ENCODE data around the gene MRPL37. TPM values are rescaled to one million over a fixed set of nuclear protein-coding genes. Genes with fewer than 3 reads are reported as not detected.

Gene MRPL37
- total and polyA plus RNA-seq, 2 of the 8 experiments (the other 6 are each of a cell fraction or from before 2014, with no cell fraction given), result 45.5 to 126 TPM

DNA sequence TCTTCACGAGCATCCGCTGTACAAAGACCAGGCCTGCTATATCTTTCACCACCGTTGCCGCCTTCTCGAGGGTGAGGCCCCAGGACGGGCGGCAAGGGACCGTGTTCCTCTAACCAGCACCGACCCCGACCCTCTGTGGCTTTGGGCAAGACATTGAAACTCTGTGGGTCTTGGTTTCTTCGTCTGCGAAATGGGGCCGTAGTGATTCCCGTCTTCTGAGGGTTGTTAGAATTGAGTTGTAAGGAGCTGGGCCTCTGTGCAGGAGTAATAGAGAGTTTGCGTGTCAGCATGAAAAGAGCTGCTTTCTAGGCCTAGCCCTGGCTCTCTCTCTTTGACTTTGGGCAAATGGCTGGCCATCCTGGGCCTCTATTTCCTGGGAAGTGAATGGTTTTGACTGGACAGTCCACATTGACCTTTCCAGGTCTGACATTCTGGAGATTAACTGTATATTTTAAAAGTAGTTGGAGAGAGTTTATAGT lies 591 bp downstream of the MRPL37 start:
- H3K4me3 ChIP-seq (ENCODE audit: extremely low read depth in 1 of 4, insufficient read depth in 2 of 4, low read depth in 3 of 4, low read length in 4 of 4), result peak overlapping the region; percentile 91 to 99 (median 96)
- no peak overlapping the region for H3K23ac ChIP-seq (ENCODE audit: insufficient read length)
- peak overlapping the region; percentile 24; the same call in 1 of the 2 replicates for H2AFZ ChIP-seq (ENCODE audit: low read length)
- ChIA-PET CTCF (ENCODE audit: partially characterized antibody) (interaction anchor here (0.8 to 4.0 kb wide), 6 partner anchors 9 to 592 kb away, joined by 3 to 16 read pairs (median 4); no protein-coding TSS in a partner anchor), POLR2A (ENCODE audit: partially characterized antibody) (interaction anchor here (0.9 to 5.3 kb wide), 22 partner anchors 11 to 410 kb away, joined by 3 to 50 read pairs (median 3); no protein-coding TSS in a partner anchor)
- H2AK5ac ChIP-seq (ENCODE audit: low read depth, low read length), result no peak overlapping the region
- peak overlapping the region; percentile 80 to 93 (median 89) for H3K9ac ChIP-seq (replicated peaks in 1 of 4; ENCODE audit: extremely low read depth in 1 of 4, low read depth in 3 of 4, low read length in 3 of 4)
- no peak overlapping the region for H3K4ac ChIP-seq (replicated peaks; ENCODE audit: insufficient read length, low read depth, low read length)
- H3K14ac ChIP-seq (ENCODE audit: insufficient read length), result no peak overlapping the region
- peaks cover 5 to 15% (median 9%) of the 10 kb centered on the region in 4 experiments; a peak in 7 of 8 replicates for H3K36me3 ChIP-seq (ENCODE audit: control insufficient read depth in 2 of 4, insufficient read depth in 4 of 4, low read length in 3 of 4)
- DNase-seq (ENCODE audit: low read depth in 1 of 2, low spot score in 2 of 2), result no peak
- H2BK20ac ChIP-seq (ENCODE audit: low read length), result no peak overlapping the region
- no peaks in the 10 kb centered on the region for H4K20me1 ChIP-seq (replicated peaks in 1 of 2; ENCODE audit: control insufficient read depth in 1 of 2, insufficient read depth in 2 of 2, low read length in 2 of 2)
- no peak overlapping the region for H2BK120ac ChIP-seq (replicated peaks; ENCODE audit: low read depth, low read length)
- no peak overlapping the region for H2BK12ac ChIP-seq (ENCODE audit: low read depth, low read length)
- FAIRE-seq, result no peak
- no peak overlapping the region for H4K5ac ChIP-seq (ENCODE audit: insufficient read length, low read depth, low read length)
- peak overlapping the region; percentile 84 for H3K27ac ChIP-seq (ENCODE audit: low read depth, low read length)
- H2BK5ac ChIP-seq (ENCODE audit: low read depth, low read length), result peak overlapping the region; percentile 77; the same call in 1 of the 2 replicates
- WGBS, 2 experiments (ENCODE audit: extremely low coverage in 1 of 2, insufficient coverage in 1 of 2, insufficient read length in 1 of 2, insufficient replicate concordance in 2 of 2, low coverage in 1 of 2, low lambda C conversion rate in 2 of 2, missing lambda C conversion rate in 1 of 2), result 5% methylated on average over 11 of the region's 15 CpGs; no CpG with 5 or more reads in 1 of the 2 experiments
- H3K79me2 ChIP-seq (ENCODE audit: control insufficient read depth in 1 of 2, insufficient read depth in 2 of 2, low read length in 2 of 2), result peaks cover 12 to 32% of the 10 kb centered on the region in 2 experiments
- H3K4me1 ChIP-seq (replicated peaks in 1 of 4; ENCODE audit: control insufficient read depth in 3 of 4, insufficient read depth in 4 of 4, low read length in 3 of 4), result peaks cover 0 to 13% (median 6%) of the 10 kb centered on the region in 4 experiments; a peak in 6 of 7 replicates
- H4K8ac ChIP-seq (ENCODE audit: extremely low read depth, insufficient read depth, low read length), result peak overlapping the region; percentile 98; the same call in 1 of the 2 replicates
- no peak overlapping the region for H4K91ac ChIP-seq (replicated peaks; ENCODE audit: insufficient read length, low read length)
- no peak overlapping the region for H2BK15ac ChIP-seq (ENCODE audit: low read length)
- H3K56ac ChIP-seq (replicated peaks; ENCODE audit: insufficient read length, low read depth, low read length), result no peak overlapping the region
- TF ChIP-seq SAP30 (IDR thresholded peaks at IDR 0.05; ENCODE audit: insufficient read depth, insufficient replicate concordance, low read length), result peak; percentile 71
- no peak for TF ChIP-seq TCF12 (IDR thresholded peaks at IDR 0.05; ENCODE audit: low read depth, low read length)
- TF ChIP-seq KDM1A (IDR thresholded peaks at IDR 0.05; ENCODE audit: borderline replicate concordance, low read length), result no peak
- TF ChIP-seq POLR2A (IDR thresholded peaks at IDR 0.05; ENCODE audit: control extremely low read depth in 1 of 2, low read depth in 2 of 2, low read length in 2 of 2), result no peak
- H3K18ac ChIP-seq (ENCODE audit: extremely low read depth, low read length), result no peak overlapping the region; the same call in 1 of the 2 replicates
- H3K23me2 ChIP-seq (ENCODE audit: low read depth, low read length), result peaks cover 9% of the 10 kb centered on the region
- peaks cover 4% of the 10 kb centered on the region for H3K79me1 ChIP-seq (ENCODE audit: low read depth, low read length)
- H3K4me2 ChIP-seq (ENCODE audit: insufficient read depth in 1 of 2, low read depth in 2 of 2, low read length in 2 of 2), result peak overlapping the region; percentile 83 to 100
- no peaks in the 10 kb centered on the region for H3K9me3 ChIP-seq (ENCODE audit: insufficient read depth in 2 of 2, low read depth in 1 of 2, low read length in 1 of 2)
- no peaks in the 10 kb centered on the region for H3K27me3 ChIP-seq (replicated peaks in 1 of 4; ENCODE audit: control insufficient read depth in 3 of 4, extremely low read depth in 1 of 4, insufficient read depth in 3 of 4, low read length in 3 of 4)

Data from H1 (cell line).